Endodermal cell (in vitro differentiated cells): ENCODE measurements around the gene CYB5R3. TPM values are rescaled to one million over a fixed set of nuclear protein-coding genes. Genes with fewer than 3 reads are reported as not detected.

ENCODE experiments used
- DNase-seq: peaks from one replicate; pipeline ENCODE4 v3.0.0-alpha.2; 2017
- H3K27ac ChIP-seq: 2 replicates; pipeline ENCODE4 v1.5.1; 2013; ENCODE audit warnings: mild to moderate bottlenecking, low read depth, low read length, moderate library complexity
- H3K27me3 ChIP-seq: 2 replicates; pipeline ENCODE4 v1.6.1; 2013; ENCODE audit warnings: mild to moderate bottlenecking, low read length, moderate library complexity; ENCODE audit not compliant: insufficient read depth, control insufficient read depth, poor library complexity, severe bottlenecking
- H3K36me3 ChIP-seq: 2 replicates; pipeline ENCODE4 v1.7.0; 2013; ENCODE audit warnings: mild to moderate bottlenecking, low read length, moderate library complexity; ENCODE audit not compliant: control insufficient read depth, insufficient read depth
- H3K4me1 ChIP-seq: one replicate; pipeline ENCODE4 v1.7.0; 2013; ENCODE audit warnings: low read length; ENCODE audit not compliant: control insufficient read depth, insufficient read depth
- H3K4me3 ChIP-seq: 2 replicates; pipeline ENCODE4 v1.5.1; 2013; ENCODE audit warnings: mild to moderate bottlenecking, low read length, moderate library complexity
- H3K9ac ChIP-seq: 2 replicates; pipeline ENCODE4 v1.6.1; 2013; ENCODE audit warnings: mild to moderate bottlenecking, low read length, moderate library complexity; ENCODE audit not compliant: poor library complexity, severe bottlenecking; ENCODE audit errors: extremely low read depth
- H3K9me3 ChIP-seq: 2 replicates; pipeline ENCODE4 v1.6.1; 2013; ENCODE audit warnings: mild to moderate bottlenecking, low read length, moderate library complexity; ENCODE audit not compliant: control insufficient read depth
- H3K27ac Mint-ChIP-seq: 2 replicates; pipeline ENCODE4 v1.8.0; 2020; ENCODE audit warnings: mixed read lengths
- H3K27me3 Mint-ChIP-seq: 2 replicates; pipeline ENCODE4 v1.8.0; 2021; ENCODE audit warnings: mild to moderate bottlenecking, mixed read lengths; ENCODE audit not compliant: insufficient read depth
- H3K36me3 Mint-ChIP-seq: 2 replicates; pipeline ENCODE4 v1.8.0; 2020; ENCODE audit warnings: low read depth, mixed read lengths
- H3K4me1 Mint-ChIP-seq: 2 replicates; pipeline ENCODE4 v1.8.0; 2020; ENCODE audit warnings: mixed read lengths
- H3K4me3 Mint-ChIP-seq: 2 replicates; pipeline ENCODE4 v1.8.0; 2020; ENCODE audit warnings: mild to moderate bottlenecking, moderate library complexity, mixed read lengths
- H3K9me3 Mint-ChIP-seq: 2 replicates; pipeline ENCODE4 v1.8.0; 2020; ENCODE audit warnings: mild to moderate bottlenecking, mixed read lengths
- WGBS, 2 experiments: methylation state at CpG; one replicate each; pipeline versions ENCODE4 v1.1.5 to v1.1.7; 2013; ENCODE audit warnings: missing lambda C conversion rate in 2 of 2, mixed read lengths in 1 of 2; ENCODE audit not compliant: insufficient coverage in 1 of 2, insufficient read length in 1 of 2; 5-methylcytosine and 5-hydroxymethylcytosine counted together
- long read RNA-seq, 4 experiments: library from polyadenylated mRNA in 2 of 4; library from RNA in 1 of 4; library from capped mRNA in 1 of 4; stranded (forward) in 3 of 4; unstranded in 1 of 4; transcript quantifications; one replicate each; pipeline ENCODE4 v2.0.0, GENCODE V29; 2020 to 2021; ENCODE audit warnings: inconsistent platforms in 1 of 4
- polyA plus RNA-seq, 2 experiments: library from polyadenylated mRNA; stranded (reverse); fragments of 50-300 nt; gene quantifications; one replicate each; pipeline ENCODE4 v1.2.3, GENCODE V29; 2013
- total RNA-seq, 2 donors: library from RNA; stranded (reverse); fragmentation: NEBNext Ultra II Directional in 1 of 2; extraction: Animal tissue kit (Norgen Biotek cat#: 25700) in 1 of 2; gene quantifications; 2 replicates in 1 of 2; 3 replicates in 1 of 2; pipeline ENCODE4 v1.2.1, GENCODE V29; 2021
- TF ChIP-seq, protein P1 (sequence below): fragments of 200-600 bp; sonication (generic); conservative IDR thresholded peaks from 2 replicates; pipeline ENCODE4 v1.5.0; 2021; ENCODE audit warnings: antibody characterized with exemption, mild to moderate bottlenecking

CYB5R3 gene
- total RNA-seq: 10 to 100 TPM; 89.5 to 92.4 TPM
- polyA plus RNA-seq (2013, experiment 1 of 2): 120 TPM
- 109 TPM for polyA plus RNA-seq (2013, experiment 2 of 2)
- long read RNA-seq, experiment 1, transcript CYB5R3-201 (9 exons, 2,124 nt): major isoform, 55 of 107 reads
- long read RNA-seq, experiment 1, partial matches to known transcripts: 30 of 107 reads
- long read RNA-seq, experiment 1, other reads (novel, unspliced or antisense): 17 of 107 reads
- long read RNA-seq, experiment 2, transcript CYB5R3-201 (9 exons, 2,124 nt): major isoform, 529 of 568 reads
- long read RNA-seq, experiment 2, partial matches to known transcripts: 10 of 568 reads
- long read RNA-seq, experiment 2, other reads (novel, unspliced or antisense): 25 of 568 reads
- long read RNA-seq, experiment 3, transcript CYB5R3-201 (9 exons, 2,124 nt): major isoform, 363 of 380 reads
- long read RNA-seq, experiment 3, partial matches to known transcripts: 2 of 380 reads
- long read RNA-seq, experiment 3, other reads (novel, unspliced or antisense): 11 of 380 reads
- long read RNA-seq, experiment 4, transcript CYB5R3-201 (9 exons, 2,124 nt): major isoform, 50 of 54 reads
- long read RNA-seq, experiment 4, partial matches to known transcripts: 2 of 54 reads
- long read RNA-seq, experiment 4, other reads (novel, unspliced or antisense): 2 of 54 reads

DNA sequence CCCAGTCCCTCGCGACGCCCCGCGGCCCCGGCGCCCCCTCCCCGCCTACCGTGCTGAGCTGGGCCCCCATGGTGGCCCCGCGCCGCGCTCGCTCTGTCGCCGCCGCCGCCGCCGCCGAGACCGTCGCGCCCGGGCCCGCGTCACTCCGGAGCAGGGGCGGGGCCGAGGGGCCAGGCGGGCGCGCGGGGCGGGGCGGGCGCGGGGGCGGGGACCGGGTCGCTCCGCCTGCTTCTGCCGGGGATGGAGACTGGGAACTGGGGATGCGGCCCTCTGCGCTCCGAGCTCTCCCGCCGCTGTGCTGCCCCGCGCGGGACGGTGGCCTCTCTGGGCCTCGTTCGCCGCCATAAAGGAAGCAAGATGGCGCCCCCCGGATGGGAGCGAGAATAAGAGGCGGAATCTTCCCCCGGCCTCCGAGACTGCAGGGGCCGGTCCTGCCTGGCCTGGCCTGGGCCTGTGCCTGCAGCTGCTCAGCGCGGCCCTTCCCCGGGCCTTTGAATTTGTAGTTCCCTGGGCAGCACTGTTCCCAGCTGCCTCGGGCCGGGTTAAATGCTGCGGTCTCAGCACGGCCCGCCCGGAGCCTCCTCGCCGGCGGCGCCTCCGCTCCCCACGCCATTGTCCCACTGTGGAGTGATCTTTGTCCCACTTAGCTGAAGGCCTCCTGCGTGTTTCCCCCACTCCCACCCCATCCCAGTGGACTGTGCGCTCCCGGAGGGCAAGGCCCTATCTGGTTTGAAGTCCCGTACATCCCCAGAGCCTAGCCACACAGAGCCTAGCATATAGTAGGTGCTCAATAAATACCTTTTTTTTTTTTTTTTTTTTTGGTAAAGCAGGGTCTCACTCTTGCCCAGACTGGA is at the start of gene CYB5R3:
Gene CYB5R3, minus strand, starts transcription at position 147 of the 854 bp plus-strand sequence. Its CDS starts 77 bp downstream, at position 70.
- Mint-ChIP-seq H3K4me1 (peaks cover 34% of the 10 kb centered on the region), H3K4me3 (peak within 1 kb of the TSS; percentile 96), H3K9me3 (no peaks in the 10 kb centered on the region), H3K27me3 (no peaks in the 10 kb centered on the region), H3K27ac (peak within 1 kb of the TSS; percentile 98), H3K36me3 (no peaks in the 10 kb centered on the region)
- Histone ChIP-seq H3K27me3 (no peaks in the 10 kb centered on the region), H3K9ac (peak within 1 kb of the TSS; percentile 77), H3K4me1 (peaks cover 5% of the 10 kb centered on the region), H3K9me3 (no peaks in the 10 kb centered on the region), H3K27ac (peak within 1 kb of the TSS; percentile 77), H3K36me3 (no peaks in the 10 kb centered on the region), H3K4me3 (peak within 1 kb of the TSS; percentile 96)
- 13 to 37% methylated on average over 8 to 78 of the region's 81 CpGs for WGBS, 2 experiments
- DNase-seq: peak; percentile 95
- TF ChIP-seq, protein P1, sequence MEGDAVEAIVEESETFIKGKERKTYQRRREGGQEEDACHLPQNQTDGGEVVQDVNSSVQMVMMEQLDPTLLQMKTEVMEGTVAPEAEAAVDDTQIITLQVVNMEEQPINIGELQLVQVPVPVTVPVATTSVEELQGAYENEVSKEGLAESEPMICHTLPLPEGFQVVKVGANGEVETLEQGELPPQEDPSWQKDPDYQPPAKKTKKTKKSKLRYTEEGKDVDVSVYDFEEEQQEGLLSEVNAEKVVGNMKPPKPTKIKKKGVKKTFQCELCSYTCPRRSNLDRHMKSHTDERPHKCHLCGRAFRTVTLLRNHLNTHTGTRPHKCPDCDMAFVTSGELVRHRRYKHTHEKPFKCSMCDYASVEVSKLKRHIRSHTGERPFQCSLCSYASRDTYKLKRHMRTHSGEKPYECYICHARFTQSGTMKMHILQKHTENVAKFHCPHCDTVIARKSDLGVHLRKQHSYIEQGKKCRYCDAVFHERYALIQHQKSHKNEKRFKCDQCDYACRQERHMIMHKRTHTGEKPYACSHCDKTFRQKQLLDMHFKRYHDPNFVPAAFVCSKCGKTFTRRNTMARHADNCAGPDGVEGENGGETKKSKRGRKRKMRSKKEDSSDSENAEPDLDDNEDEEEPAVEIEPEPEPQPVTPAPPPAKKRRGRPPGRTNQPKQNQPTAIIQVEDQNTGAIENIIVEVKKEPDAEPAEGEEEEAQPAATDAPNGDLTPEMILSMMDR: no peak

DNA sequence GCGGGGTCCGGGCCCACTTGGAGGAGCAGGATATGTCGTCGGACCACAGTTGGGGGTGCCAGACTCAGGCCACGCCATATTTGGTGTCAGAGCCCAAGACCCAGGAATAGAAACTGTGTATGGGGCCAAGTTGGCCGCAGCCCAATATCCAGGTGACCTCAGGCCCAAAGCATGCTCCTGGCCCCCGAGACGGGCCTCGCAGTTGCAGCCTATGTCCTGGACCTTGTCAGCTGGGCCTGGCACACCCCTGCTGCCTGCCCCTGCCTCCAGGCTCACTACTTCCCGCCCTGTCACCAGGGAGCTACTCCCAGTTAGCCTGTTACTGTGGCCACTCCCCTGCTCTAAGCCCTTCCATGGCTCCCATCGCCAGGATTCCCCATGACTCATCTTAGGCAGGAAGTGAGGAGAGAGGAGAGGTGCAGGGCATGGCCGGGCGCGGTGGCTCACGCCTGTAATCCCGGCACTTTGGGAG is 48.4 kb upstream of the CYB5R3 start:
- Mint-ChIP-seq H3K9me3 (no peaks in the 10 kb centered on the region), H3K27me3 (no peaks in the 10 kb centered on the region), H3K4me3 (no peak overlapping the region), H3K4me1 (peaks cover 5% of the 10 kb centered on the region), H3K36me3 (no peaks in the 10 kb centered on the region), H3K27ac (peak overlapping the region; percentile 44)
- WGBS, 2 experiments: 89 to 95% methylated on average over 14 to 16 of the region's 16 CpGs
- peaks cover 2% of the 10 kb centered on the region for H3K4me1 ChIP-seq
- no peak overlapping the region for H3K4me3 ChIP-seq
- no peaks in the 10 kb centered on the region for H3K27me3 ChIP-seq
- DNase-seq: peak; percentile 53
- TF ChIP-seq, protein P1: no peak
- H3K9me3 ChIP-seq: no peaks in the 10 kb centered on the region
- H3K9ac ChIP-seq: no peak overlapping the region
- no peak overlapping the region for H3K27ac ChIP-seq
- H3K36me3 ChIP-seq: no peaks in the 10 kb centered on the region

DNA sequence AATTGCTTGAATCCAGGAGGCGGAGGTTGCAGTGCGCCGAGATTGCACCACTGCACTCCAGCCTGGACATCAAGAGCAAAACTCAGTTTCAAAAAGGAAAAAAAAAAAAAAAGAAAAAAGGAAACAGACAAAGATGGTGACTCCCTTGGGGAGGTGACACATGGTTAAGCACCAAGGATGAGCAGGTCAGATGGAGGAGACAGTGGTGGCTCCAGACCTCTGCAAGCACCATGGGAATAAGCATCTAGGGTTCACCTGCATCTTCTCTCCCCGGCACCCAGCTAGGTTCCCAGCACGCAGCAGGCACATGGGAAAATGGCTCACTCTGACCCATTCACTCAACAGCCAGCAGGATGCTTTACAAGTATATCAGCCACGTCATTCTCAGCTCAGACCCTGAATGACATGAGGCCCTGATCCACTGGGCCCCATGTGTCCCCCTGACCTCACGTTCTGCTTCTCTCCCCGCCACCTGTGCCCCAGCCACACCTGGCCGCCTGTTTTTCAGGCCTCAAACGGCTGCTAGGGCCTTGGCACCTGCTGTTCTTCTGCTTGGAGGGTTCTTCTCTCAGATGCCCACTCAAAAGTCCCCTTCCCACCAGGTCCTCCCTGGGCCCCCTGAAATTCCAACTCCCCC is 47.3 kb upstream of the CYB5R3 start:
- Histone ChIP-seq H3K9ac (no peak overlapping the region), H3K4me1 (peaks cover 2% of the 10 kb centered on the region), H3K36me3 (no peaks in the 10 kb centered on the region), H3K27me3 (no peaks in the 10 kb centered on the region), H3K27ac (no peak overlapping the region), H3K4me3 (no peak overlapping the region), H3K9me3 (no peaks in the 10 kb centered on the region)
- 95 to 96% methylated on average over 9 to 10 of the region's 10 CpGs for WGBS, 2 experiments
- no peaks in the 10 kb centered on the region for H3K9me3 Mint-ChIP-seq
- H3K27me3 Mint-ChIP-seq: no peaks in the 10 kb centered on the region
- H3K27ac Mint-ChIP-seq: peak overlapping the region; percentile 5
- DNase-seq: no peak
- H3K36me3 Mint-ChIP-seq: no peaks in the 10 kb centered on the region
- H3K4me1 Mint-ChIP-seq: peaks cover 5% of the 10 kb centered on the region
- TF ChIP-seq, protein P1: no peak
- no peak overlapping the region for H3K4me3 Mint-ChIP-seq
